ENCODE data around the gene TYW5. TPM values are rescaled to one million over a fixed set of nuclear protein-coding genes. Genes with fewer than 3 reads are reported as not detected.
A peak's percentile ranks its signal among the peaks of the same experiment; 100 is the strongest.

The TYW5 gene
- total and polyA plus RNA-seq, 3 donors from 2014 or later, result 5.3 to 18.0 (median 17.2) TPM

- Histone ChIP-seq H3K4me1 (no peaks in the 10 kb centered on the region), H3K27me3 (no peaks in the 10 kb centered on the region), H3K4me3 (no peak overlapping the region), H3K36me3 (ENCODE audit: low read depth, missing control alignments) (no peaks in the 10 kb centered on the region), H3K9me3 (no peaks in the 10 kb centered on the region), H3K27ac (no peak overlapping the region)
- intact Hi-C loops (cut with DNase I; ENCODE audit: low total_unique reads), result loop anchor here (5.0 kb wide), 1 partner anchor 498 kb away; no protein-coding TSS in a partner anchor
- TF ChIP-seq CTCF (IDR thresholded peaks at IDR 0.05), result no peak
- TF ChIP-seq POLR2A (IDR thresholded peaks at IDR 0.05), result no peak
- 68 to 86% methylated on average over 4 of the region's 4 CpGs for WGBS, 2 donors
- DNase-seq, result no peak
These were observed 28.9 kb upstream of the TYW5 start for GRCh38 chr2:199984159-199984558.

- no peaks in the 10 kb centered on the region for H3K36me3 ChIP-seq (ENCODE audit: low read depth, missing control alignments)
- DNase-seq, result no peak
- TF ChIP-seq CTCF (IDR thresholded peaks at IDR 0.05), result no peak
- no peak for TF ChIP-seq POLR2A (IDR thresholded peaks at IDR 0.05)
- no peak overlapping the region for H3K27ac ChIP-seq
- 47 to 61% methylated on average over 1 of the region's 1 CpG for WGBS, 2 donors
- intact Hi-C loops (cut with DNase I; ENCODE audit: low total_unique reads), result loop anchor here (5.0 kb wide), 1 partner anchor 499 kb away; no protein-coding TSS in a partner anchor
- no peaks in the 10 kb centered on the region for H3K9me3 ChIP-seq
- H3K4me1 ChIP-seq, result no peaks in the 10 kb centered on the region
- H3K27me3 ChIP-seq, result no peaks in the 10 kb centered on the region
- H3K4me3 ChIP-seq, result no peak overlapping the region
These were observed 28.2 kb upstream of the TYW5 start for GRCh38 chr2:199983534-199983933.

- H3K27me3 ChIP-seq, result no peaks in the 10 kb centered on the region
- H3K36me3 ChIP-seq (ENCODE audit: low read depth, missing control alignments), result no peaks in the 10 kb centered on the region
- H3K27ac ChIP-seq, result no peak overlapping the region
- 83 to 90% methylated on average over 5 of the region's 5 CpGs for WGBS, 2 donors
- no peak for DNase-seq
- intact Hi-C loops (cut with DNase I; ENCODE audit: low total_unique reads), result loop anchor here (5.0 kb wide), 1 partner anchor 500 kb away; no protein-coding TSS in a partner anchor
- H3K4me1 ChIP-seq, result no peaks in the 10 kb centered on the region
- no peak overlapping the region for H3K4me3 ChIP-seq
- H3K9me3 ChIP-seq, result no peaks in the 10 kb centered on the region
- TF ChIP-seq CTCF (IDR thresholded peaks at IDR 0.05) (no peak), POLR2A (IDR thresholded peaks at IDR 0.05) (no peak)
These were observed 27.0 kb upstream of the TYW5 start for GRCh38 chr2:199982126-199982843.

GRCh38 chr2:199979832-199980628 lies 24.7 kb upstream of the TYW5 start:
- Histone ChIP-seq H3K27ac (peak overlapping the region in 1 of 2 donors; percentile 13), H3K4me3 (no peak overlapping the region)
- WGBS, 2 donors, result 15 to 17% methylated on average over 12 of the region's 12 CpGs

More at GRCh38 chr2:199979832-199980628, 24.7 kb upstream of the TYW5 start:
- intact Hi-C loops (cut with DNase I; ENCODE audit: low total_unique reads), result loop anchor here (5.0 kb wide), 1 partner anchor 502 kb away; no protein-coding TSS in a partner anchor
- Histone ChIP-seq H3K4me1 (no peaks in the 10 kb centered on the region), H3K27me3 (no peaks in the 10 kb centered on the region), H3K9me3 (no peaks in the 10 kb centered on the region), H3K36me3 (ENCODE audit: low read depth, missing control alignments) (no peaks in the 10 kb centered on the region)
- DNase-seq, result peak; percentile 94
- no peak for TF ChIP-seq POLR2A (IDR thresholded peaks at IDR 0.05)
- TF ChIP-seq CTCF (IDR thresholded peaks at IDR 0.05), result peak; percentile 91 to 96 (median 92)

All from testis (tissue), 3 donors.